Lung (tissue), 12 donors: ENCODE data around the gene ADAMTS9. TPM values are rescaled to one million over a fixed set of nuclear protein-coding genes. Genes with fewer than 3 reads are reported as not detected.

Experiments
- ATAC-seq: fragments of 200-7000 bp; cut with Tn5 transposase; one replicate; pipeline ENCODE4 v1.9.1; 2020; ENCODE audit warnings: moderate number of reproducible peaks; ENCODE audit not compliant: insufficient read depth, low FRiP score
- DNase-seq, 3 donors: peaks; one replicate each; pipeline ENCODE4 v3.0.0-alpha.2; 2013 to 2017
- H3K27ac ChIP-seq, 2 donors: one replicate each; pipeline ENCODE4 v1.5.1; 2013; ENCODE audit warnings: mild to moderate bottlenecking in 2 of 2, moderate library complexity in 2 of 2, control low read depth in 1 of 2, inconsistent platforms in 1 of 2, low read depth in 1 of 2, low read length in 1 of 2
- H3K27me3 ChIP-seq, 3 donors: one replicate each; pipeline ENCODE4 v1.5.1; 2013; ENCODE audit warnings: low read length in 2 of 3; ENCODE audit not compliant: control insufficient read depth in 3 of 3, insufficient read depth in 3 of 3
- H3K36me3 ChIP-seq, 4 donors: one replicate each; pipeline ENCODE4 v1.5.1; 2013; ENCODE audit warnings: low read length in 4 of 4, mild to moderate bottlenecking in 1 of 4, moderate library complexity in 1 of 4; ENCODE audit not compliant: control insufficient read depth in 4 of 4, insufficient read depth in 4 of 4
- H3K4me1 ChIP-seq, 5 donors: one replicate each; pipeline ENCODE4 v1.5.1; 2013; ENCODE audit warnings: low read length in 5 of 5, mild to moderate bottlenecking in 2 of 5, moderate library complexity in 1 of 5; ENCODE audit not compliant: control insufficient read depth in 5 of 5, insufficient read depth in 5 of 5
- H3K4me3 ChIP-seq: one replicate; pipeline ENCODE4 v1.5.1; 2013; ENCODE audit warnings: mild to moderate bottlenecking, control low read depth, moderate library complexity
- H3K9ac ChIP-seq, 2 donors: one replicate each; pipeline ENCODE4 v1.5.1; 2013; ENCODE audit warnings: low read length in 2 of 2, control low read depth in 1 of 2; ENCODE audit not compliant: insufficient read depth in 1 of 2
- H3K9me3 ChIP-seq, 4 donors: one replicate each; pipeline ENCODE4 v1.5.1; 2013; ENCODE audit warnings: low read length in 3 of 4, mild to moderate bottlenecking in 1 of 4, moderate library complexity in 1 of 4; ENCODE audit not compliant: control insufficient read depth in 4 of 4, insufficient read depth in 3 of 4
- WGBS, 2 donors: extraction: QIAGEN DNeasy Blood & Tissue Kit; methylation state at CpG; one replicate each; pipeline ENCODE4 v1.1.7; 2013; 5-methylcytosine and 5-hydroxymethylcytosine counted together
- polyA plus RNA-seq, 2 donors: library from polyadenylated mRNA; stranded (reverse); fragments of 200-250 nt; gene quantifications; one replicate each; pipeline ENCODE4 v1.2.1, GENCODE V29; 2013
- total RNA-seq, 2 donors: library from RNA; depleted of rRNA in 1 of 2; stranded (reverse); fragments of >200 nt in 1 of 2; gene quantifications; one replicate each; pipeline ENCODE4 v1.2.1, GENCODE V29; 2014 to 2021
- TF ChIP-seq, protein P1 (sequence below): IDR thresholded peaks from 2 replicates; pipeline ENCODE4 v1.5.1; 2012; ENCODE audit warnings: mild to moderate bottlenecking; ENCODE audit errors: control extremely low read depth, extremely low read depth
- donor health status: control.
- donor health status: control.
- donor health status: Bipolar disorder and iron deficiency.
- donor health status: healthy.
- donor health status: DM: yes; HTN: yes; CAD: no.

ADAMTS9 gene
- total and polyA plus RNA-seq, 4 donors, result 29.9 to 75.6 (median 42.9) TPM

GRCh38 chr3:64594134-64594533, 93.7 kb downstream of the ADAMTS9 start:
- peaks cover 9 to 49% (median 20%) of the 10 kb centered on the region in 4 donors for H3K36me3 ChIP-seq
- H3K4me1 ChIP-seq, result peaks cover 0 to 12% (median 5%) of the 10 kb centered on the region in 5 donors
- TF ChIP-seq, protein P1, sequence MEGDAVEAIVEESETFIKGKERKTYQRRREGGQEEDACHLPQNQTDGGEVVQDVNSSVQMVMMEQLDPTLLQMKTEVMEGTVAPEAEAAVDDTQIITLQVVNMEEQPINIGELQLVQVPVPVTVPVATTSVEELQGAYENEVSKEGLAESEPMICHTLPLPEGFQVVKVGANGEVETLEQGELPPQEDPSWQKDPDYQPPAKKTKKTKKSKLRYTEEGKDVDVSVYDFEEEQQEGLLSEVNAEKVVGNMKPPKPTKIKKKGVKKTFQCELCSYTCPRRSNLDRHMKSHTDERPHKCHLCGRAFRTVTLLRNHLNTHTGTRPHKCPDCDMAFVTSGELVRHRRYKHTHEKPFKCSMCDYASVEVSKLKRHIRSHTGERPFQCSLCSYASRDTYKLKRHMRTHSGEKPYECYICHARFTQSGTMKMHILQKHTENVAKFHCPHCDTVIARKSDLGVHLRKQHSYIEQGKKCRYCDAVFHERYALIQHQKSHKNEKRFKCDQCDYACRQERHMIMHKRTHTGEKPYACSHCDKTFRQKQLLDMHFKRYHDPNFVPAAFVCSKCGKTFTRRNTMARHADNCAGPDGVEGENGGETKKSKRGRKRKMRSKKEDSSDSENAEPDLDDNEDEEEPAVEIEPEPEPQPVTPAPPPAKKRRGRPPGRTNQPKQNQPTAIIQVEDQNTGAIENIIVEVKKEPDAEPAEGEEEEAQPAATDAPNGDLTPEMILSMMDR, result no peak
- DNase-seq, result peak in 2 of 3 donors; percentile 50 to 72
- no peak for ATAC-seq
- WGBS, 2 donors, result 88 to 92% methylated on average over 9 of the region's 9 CpGs
- H3K27ac ChIP-seq, result no peak overlapping the region
- H3K9me3 ChIP-seq, result no peaks in the 10 kb centered on the region
- H3K4me3 ChIP-seq, result no peak overlapping the region
- H3K9ac ChIP-seq, result no peak overlapping the region
- no peaks in the 10 kb centered on the region for H3K27me3 ChIP-seq

DNA sequence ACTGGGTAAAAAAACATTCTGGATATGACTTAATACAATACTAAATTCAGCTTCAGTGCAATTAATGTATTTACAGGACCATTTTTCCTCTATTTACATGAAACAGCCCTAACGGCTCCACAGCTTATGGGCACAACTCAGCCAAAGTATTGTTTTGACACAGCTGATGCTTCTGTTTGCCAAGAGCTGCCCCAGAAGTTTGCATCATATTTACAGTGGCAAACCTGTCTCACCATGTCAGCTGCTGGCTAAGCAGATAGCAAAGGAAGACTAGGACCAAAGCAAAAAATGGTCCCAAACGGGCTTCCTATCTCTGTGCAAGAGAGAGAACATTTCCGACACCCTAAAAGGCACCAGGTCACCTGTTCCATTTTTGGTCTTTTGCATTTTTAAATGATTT, 94.5 kb downstream of the ADAMTS9 start:
- Histone ChIP-seq H3K9me3 (no peaks in the 10 kb centered on the region), H3K36me3 (peaks cover 8 to 49% (median 17%) of the 10 kb centered on the region in 4 donors), H3K4me1 (peaks cover 0 to 12% (median 5%) of the 10 kb centered on the region in 5 donors), H3K27me3 (no peaks in the 10 kb centered on the region), H3K27ac (no peak overlapping the region), H3K4me3 (no peak overlapping the region), H3K9ac (no peak overlapping the region)
- WGBS, 2 donors, result 88 to 93% methylated on average over 3 of the region's 3 CpGs
- ATAC-seq (no peak), DNase-seq (no peak)
- TF ChIP-seq, protein P1, result no peak

DNA sequence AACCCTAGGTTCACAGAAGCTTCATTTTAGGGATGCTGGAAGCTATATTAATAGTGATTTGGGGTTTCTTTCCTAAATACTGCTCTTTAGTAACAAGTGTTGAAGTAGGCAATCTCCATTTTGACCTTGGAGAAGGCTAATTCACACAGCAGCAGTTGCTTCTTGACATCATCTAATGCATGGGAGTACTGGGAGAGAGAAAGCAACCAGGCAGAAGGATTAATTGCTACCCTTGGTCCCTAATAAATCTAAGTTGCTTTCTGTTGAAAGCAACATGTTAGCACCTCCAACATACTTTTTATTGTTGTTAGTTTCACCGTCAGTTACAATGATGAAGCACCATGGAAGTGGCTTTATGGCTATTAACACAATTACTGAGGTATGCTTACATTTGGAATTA, 96.2 kb downstream of the ADAMTS9 start:
- H3K9me3 ChIP-seq, result no peaks in the 10 kb centered on the region
- ATAC-seq (no peak), DNase-seq (no peak)
- H3K9ac ChIP-seq, result no peak overlapping the region
- TF ChIP-seq, protein P1, result no peak
- H3K36me3 ChIP-seq, result peaks cover 6 to 38% (median 14%) of the 10 kb centered on the region in 4 donors
- H3K4me1 ChIP-seq, result peaks cover 0 to 12% (median 5%) of the 10 kb centered on the region in 5 donors
- H3K27me3 ChIP-seq, result no peaks in the 10 kb centered on the region
- WGBS, 2 donors, result 96 to 97% methylated on average over 1 of the region's 1 CpG
- no peak overlapping the region for H3K4me3 ChIP-seq
- no peak overlapping the region for H3K27ac ChIP-seq

GRCh38 chr3:64588380-64588779, 99.4 kb downstream of the ADAMTS9 start:
- H3K36me3 ChIP-seq, result peaks cover 4 to 19% (median 7%) of the 10 kb centered on the region in 4 donors
- no peaks in the 10 kb centered on the region for H3K27me3 ChIP-seq
- 77 to 94% methylated on average over 1 of the region's 1 CpG for WGBS, 2 donors
- no peak overlapping the region for H3K4me3 ChIP-seq
- no peak for DNase-seq
- no peak overlapping the region for H3K9ac ChIP-seq
- no peak overlapping the region for H3K27ac ChIP-seq
- no peaks in the 10 kb centered on the region for H3K9me3 ChIP-seq
- ATAC-seq, result no peak
- H3K4me1 ChIP-seq, result peaks cover 0 to 15% (median 3%) of the 10 kb centered on the region in 5 donors
- TF ChIP-seq, protein P1, result no peak
